Measurements from ENCODE around the gene SLC6A16. TPM values are rescaled to one million over a fixed set of nuclear protein-coding genes. Genes with fewer than 3 reads are reported as not detected.

The SLC6A16 gene
- total and polyA plus RNA-seq, 7 donors: 0.07 to 0.95 (median 0.27) TPM

GRCh38 chr19:49255674-49256073, 69.3 kb downstream of the SLC6A16 start:
- no peak overlapping the region for H3K4me3 ChIP-seq
- no peak for DNase-seq
- no peak for TF ChIP-seq CTCF (IDR thresholded peaks at IDR 0.05)
- H3K36me3 ChIP-seq (ENCODE audit: insufficient read depth in 1 of 2, low read depth in 1 of 2): no peaks in the 10 kb centered on the region
- no peaks in the 10 kb centered on the region for H3K4me1 ChIP-seq
- no peak overlapping the region for H3K27ac ChIP-seq
- 70 to 74% (median 71%) methylated on average over 10 of the region's 10 CpGs for WGBS, 3 donors
- ATAC-seq: no peak
- intact Hi-C loops (cut with DNase I): no loop called here
- H3K27me3 ChIP-seq (ENCODE audit: insufficient read depth in 3 of 3, low read length in 2 of 3): peaks cover 0 to 3% (median 0%) of the 10 kb centered on the region in 3 donors
- H3K9me3 ChIP-seq: no peaks in the 10 kb centered on the region

- ATAC-seq: no peak
- no peaks in the 10 kb centered on the region for H3K9me3 ChIP-seq
- no peaks in the 10 kb centered on the region for H3K4me1 ChIP-seq
- H3K4me3 ChIP-seq: no peak overlapping the region
- no peak for DNase-seq
- intact Hi-C loops (cut with DNase I): no loop called here
- H3K36me3 ChIP-seq (ENCODE audit: insufficient read depth in 1 of 2, low read depth in 1 of 2): no peaks in the 10 kb centered on the region
- TF ChIP-seq CTCF (IDR thresholded peaks at IDR 0.05): no peak
- peaks cover 0 to 3% (median 0%) of the 10 kb centered on the region in 3 donors for H3K27me3 ChIP-seq (ENCODE audit: insufficient read depth in 3 of 3, low read length in 2 of 3)
- 57 to 89% (median 72%) methylated on average over 2 of the region's 2 CpGs for WGBS, 3 donors
- H3K27ac ChIP-seq: no peak overlapping the region
These were observed 75.1 kb downstream of the SLC6A16 start for GRCh38 chr19:49249933-49250332.

DNA sequence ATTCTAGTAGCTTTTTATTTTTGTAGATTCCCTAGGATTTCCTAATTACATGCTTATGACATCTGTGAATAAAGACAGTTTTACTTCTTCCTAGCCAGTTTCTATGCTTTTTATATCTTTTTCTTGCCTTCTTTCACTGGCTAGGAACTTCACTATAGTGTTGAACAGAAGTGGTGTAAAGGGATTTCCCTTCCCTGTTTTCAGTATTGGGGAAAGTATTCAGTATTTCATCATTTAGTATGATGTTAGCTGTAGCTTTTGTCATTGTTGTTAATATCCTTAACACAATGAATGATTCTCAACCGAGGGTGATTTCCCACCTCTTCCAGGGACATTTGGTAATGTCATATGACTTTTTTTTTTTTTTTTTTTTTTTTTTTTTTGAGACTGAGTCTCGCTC, 77.3 kb downstream of the SLC6A16 start:
- H3K9me3 ChIP-seq: no peaks in the 10 kb centered on the region
- H3K27ac ChIP-seq: no peak overlapping the region
- H3K36me3 ChIP-seq (ENCODE audit: insufficient read depth in 1 of 2, low read depth in 1 of 2): no peaks in the 10 kb centered on the region
- ATAC-seq (no peak), DNase-seq (no peak)
- TF ChIP-seq CTCF (IDR thresholded peaks at IDR 0.05): no peak
- H3K4me3 ChIP-seq: no peak overlapping the region
- 32 to 55% (median 47%) methylated on average over 1 to 2 of the region's 2 CpGs for WGBS, 3 donors
- H3K4me1 ChIP-seq: no peaks in the 10 kb centered on the region
- intact Hi-C loops (cut with DNase I): no loop called here
- peaks cover 0 to 2% (median 0%) of the 10 kb centered on the region in 3 donors for H3K27me3 ChIP-seq (ENCODE audit: insufficient read depth in 3 of 3, low read length in 2 of 3)

DNA sequence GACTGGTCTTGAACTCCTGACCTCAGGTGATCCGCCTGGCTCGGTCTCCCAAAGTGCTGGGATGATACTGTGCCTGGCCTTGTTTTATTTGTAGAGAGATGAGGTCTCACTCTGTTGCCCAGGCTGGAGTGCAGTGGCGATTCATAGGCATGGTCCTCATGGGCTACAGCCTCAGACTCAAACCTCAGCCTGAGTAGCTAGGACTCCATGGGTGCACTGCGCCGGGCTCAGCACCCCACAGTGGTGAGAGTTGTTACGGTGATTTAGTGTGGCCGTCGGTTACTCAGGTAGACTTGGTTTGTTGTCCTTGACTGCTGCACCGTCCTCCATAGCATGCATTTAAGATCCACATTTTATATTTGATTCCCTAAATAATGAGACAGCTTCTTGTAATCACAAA, 80.7 kb downstream of the SLC6A16 start:
- intact Hi-C loops (cut with DNase I): no loop called here
- ATAC-seq (no peak), DNase-seq (no peak)
- H3K27ac ChIP-seq: no peak overlapping the region
- H3K4me3 ChIP-seq: no peak overlapping the region
- no peaks in the 10 kb centered on the region for H3K27me3 ChIP-seq (ENCODE audit: insufficient read depth in 3 of 3, low read length in 2 of 3)
- no peaks in the 10 kb centered on the region for H3K9me3 ChIP-seq
- no peaks in the 10 kb centered on the region for H3K36me3 ChIP-seq (ENCODE audit: insufficient read depth in 1 of 2, low read depth in 1 of 2)
- no peaks in the 10 kb centered on the region for H3K4me1 ChIP-seq
- no peak for TF ChIP-seq CTCF (IDR thresholded peaks at IDR 0.05)
- WGBS, 3 donors: 89 to 94% (median 94%) methylated on average over 9 of the region's 9 CpGs

GRCh38 chr19:49243726-49244125, 81.3 kb downstream of the SLC6A16 start:
- WGBS, 3 donors: 78 to 84% (median 81%) methylated on average over 11 of the region's 11 CpGs
- no peaks in the 10 kb centered on the region for H3K9me3 ChIP-seq

More at GRCh38 chr19:49243726-49244125, 81.3 kb downstream of the SLC6A16 start:
- Histone ChIP-seq H3K27ac (no peak overlapping the region), H3K4me3 (no peak overlapping the region), H3K36me3 (ENCODE audit: insufficient read depth in 1 of 2, low read depth in 1 of 2) (no peaks in the 10 kb centered on the region), H3K27me3 (ENCODE audit: insufficient read depth in 3 of 3, low read length in 2 of 3) (no peaks in the 10 kb centered on the region), H3K4me1 (no peaks in the 10 kb centered on the region)
- intact Hi-C loops (cut with DNase I): no loop called here
- no peak for TF ChIP-seq CTCF (IDR thresholded peaks at IDR 0.05)
- ATAC-seq: no peak
- no peak for DNase-seq
